Ovary (tissue), 3 donors: Measurements from ENCODE around the gene IP6K1.

Experiments used
- CTCF ChIP-seq, 3 donors: fragments of 450-650 bp in 2 of 3; fragments of 200-600 bp in 1 of 3; IDR thresholded peaks; one replicate each; pipeline versions ENCODE4 v1.5.1 to v1.8.0; 2016 to 2022; ENCODE audit warnings: antibody characterized with exemption in 3 of 3, mild to moderate bottlenecking in 1 of 3
- EP300 ChIP-seq: sonication (generic); formaldehyde crosslinking; IDR thresholded peaks from one replicate; pipeline ENCODE4 v1.6.1; 2017; ENCODE audit warnings: antibody characterized with exemption
- POLR2A ChIP-seq: fragments of 450-650 bp; IDR thresholded peaks from one replicate; pipeline ENCODE4 v1.6.1; 2017; ENCODE audit warnings: antibody characterized with exemption, mild to moderate bottlenecking, moderate library complexity
- donor health status: DM: no; HTN: no; CAD: no.

- TF ChIP-seq CTCF (IDR thresholded peaks at IDR 0.05) (no peak), POLR2A (no peak), EP300 (no peak)
These were observed 21.2 kb upstream of the IP6K1 start for GRCh38 chr3:49807431-49808114.
